CD4-positive, CD25-positive, alpha-beta regulatory T cell (primary cell): ENCODE results near the gene TYW1. TPM values are rescaled to one million over a fixed set of nuclear protein-coding genes. Genes with fewer than 3 reads are reported as not detected.
"Not testable (repeated sequence)": the region's sequence is repeated elsewhere in the genome, so short reads cannot be mapped to it uniquely, and the experiment has no call there.

Source experiments
- ATAC-seq, 2 donors: fragments of 150-1000 bp; cut with Tn5 transposase; one replicate each; pipeline ENCODE4 v1.10.0; 2021; ENCODE audit warnings: low read depth in 2 of 2, moderate number of reproducible peaks in 2 of 2, moderate library complexity in 1 of 2
- DNase-seq, 3 donors: peaks; one replicate each; pipeline versions ENCODE4 v3.0.0 to v3.0.0-alpha.2; 2012 to 2022; ENCODE audit warnings: mixed read lengths in 1 of 3
- H3K27ac ChIP-seq: one replicate; pipeline ENCODE4 v1.7.0; 2013; ENCODE audit warnings: mild to moderate bottlenecking, low read length; ENCODE audit not compliant: insufficient read depth, poor library complexity, severe bottlenecking
- H3K27me3 ChIP-seq: one replicate; pipeline ENCODE4 v1.7.0; 2013; ENCODE audit warnings: low read length; ENCODE audit not compliant: control insufficient read depth, insufficient read depth
- H3K36me3 ChIP-seq: one replicate; pipeline ENCODE4 v1.7.0; 2013; ENCODE audit warnings: mild to moderate bottlenecking, low read length, moderate library complexity; ENCODE audit not compliant: control insufficient read depth, insufficient read depth
- H3K4me1 ChIP-seq: 2 replicates; pipeline ENCODE4 v1.7.0; 2013; ENCODE audit warnings: mild to moderate bottlenecking, low read length; ENCODE audit not compliant: insufficient read depth, control insufficient read depth, poor library complexity, severe bottlenecking
- H3K4me3 ChIP-seq: one replicate; pipeline ENCODE4 v1.7.0; 2013; ENCODE audit warnings: low read depth, mild to moderate bottlenecking, low read length, moderate library complexity
- H3K9me3 ChIP-seq, 2 experiments: 1 replicate in 1 of 2; 2 replicates in 1 of 2; pipeline ENCODE4 v1.7.0; 2013; ENCODE audit warnings: low read length in 2 of 2, mild to moderate bottlenecking in 1 of 2, moderate library complexity in 1 of 2; ENCODE audit not compliant: control insufficient read depth in 2 of 2
- H3K27ac Mint-ChIP-seq, 3 donors: one replicate each; pipeline ENCODE4 v1.8.0; 2020 to 2022; ENCODE audit warnings: mild to moderate bottlenecking in 3 of 3, mixed read lengths in 3 of 3, moderate library complexity in 2 of 3
- H3K27me3 Mint-ChIP-seq: one replicate; pipeline ENCODE4 v1.8.0; 2022; ENCODE audit warnings: mild to moderate bottlenecking, mixed read lengths
- H3K36me3 Mint-ChIP-seq: one replicate; pipeline ENCODE4 v1.8.0; 2020; ENCODE audit warnings: mixed read lengths
- H3K4me1 Mint-ChIP-seq, 4 donors: one replicate each; pipeline ENCODE4 v1.8.0; 2020 to 2022; ENCODE audit warnings: mixed read lengths in 4 of 4, mild to moderate bottlenecking in 1 of 4
- H3K4me3 Mint-ChIP-seq, 4 donors: one replicate each; pipeline ENCODE4 v1.8.0; 2020 to 2022; ENCODE audit warnings: mild to moderate bottlenecking in 4 of 4, mixed read lengths in 4 of 4, moderate library complexity in 3 of 4
- H3K9me3 Mint-ChIP-seq, 7 donors: one replicate each; pipeline ENCODE4 v1.8.0; 2020 to 2022; ENCODE audit warnings: mixed read lengths in 7 of 7, mild to moderate bottlenecking in 3 of 7, moderate library complexity in 2 of 7
- polyA plus RNA-seq, 4 donors: library from polyadenylated mRNA; unstranded; fragments of 300-500 nt; fragmentation: Illumina TruSeq; gene quantifications; one replicate each; pipeline ENCODE4 v1.2.3, GENCODE V29; 2021
- total RNA-seq: library from RNA; stranded (reverse); gene quantifications from one replicate; pipeline ENCODE4 v1.2.3, GENCODE V29; 2022

The TYW1 gene
- total and polyA plus RNA-seq, 5 donors from 2014 or later: 17.8 to 26.0 (median 19.8) TPM

DNA sequence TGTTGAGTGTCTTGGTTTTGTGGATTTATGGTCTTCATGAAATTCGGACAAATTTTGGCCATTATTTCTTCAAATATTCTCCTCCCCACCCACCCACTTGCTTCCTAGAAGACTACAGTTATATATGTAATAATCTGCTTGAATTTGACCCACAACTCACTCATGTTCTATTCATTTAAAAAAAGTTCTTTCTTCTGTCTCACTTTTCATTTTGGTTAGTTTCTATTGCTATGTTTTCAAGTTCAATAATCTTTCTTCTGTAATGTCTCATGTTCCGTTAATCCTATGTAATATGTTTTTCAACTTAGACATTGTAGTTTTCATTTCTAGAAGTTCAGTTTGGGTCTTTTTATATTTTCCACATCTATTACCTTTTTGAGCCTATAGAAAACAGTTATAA is 55.5 kb downstream of the TYW1 start:
- not testable (repeated sequence) for H3K9me3 ChIP-seq, H3K4me3 ChIP-seq, H3K27me3 ChIP-seq, H3K27ac Mint-ChIP-seq, H3K27me3 Mint-ChIP-seq, H3K9me3 Mint-ChIP-seq, DNase-seq, H3K27ac ChIP-seq, H3K4me1 ChIP-seq, ATAC-seq
- Mint-ChIP-seq H3K36me3 (peaks cover 52% of the 10 kb centered on the region), H3K4me3 (peak overlapping the region in 1 of 4 donors; percentile 42), H3K4me1 (peaks cover 16 to 26% (median 20%) of the 10 kb centered on the region in 4 donors)
- peaks cover 22% of the 10 kb centered on the region for H3K36me3 ChIP-seq

DNA sequence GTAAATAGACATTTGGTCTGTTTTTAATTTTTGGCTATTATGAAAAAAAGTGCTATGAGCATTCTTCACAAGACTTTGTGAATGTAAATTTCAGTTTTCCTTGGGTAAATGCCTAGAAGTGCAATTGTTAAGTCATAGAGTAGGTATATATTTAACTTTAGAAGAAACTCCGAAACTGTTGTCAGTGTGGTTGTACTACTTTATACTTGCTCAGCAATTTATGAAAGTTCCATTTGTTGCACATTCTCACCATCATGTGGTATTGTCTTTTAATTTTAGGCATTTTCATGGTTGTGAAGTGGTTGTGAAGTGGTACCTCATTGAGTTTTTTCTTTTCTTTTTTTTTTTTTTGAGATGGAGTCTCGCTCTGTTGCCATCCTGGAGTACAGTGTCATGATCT is 60.0 kb downstream of the TYW1 start:
- Mint-ChIP-seq H3K4me1 (peaks cover 7 to 10% (median 8%) of the 10 kb centered on the region in 4 donors), H3K27me3 (no peaks in the 10 kb centered on the region), H3K9me3 (peaks cover 0 to 7% (median 6%) of the 10 kb centered on the region in 7 donors), H3K4me3 (no peak overlapping the region), H3K27ac (no peak overlapping the region), H3K36me3 (peaks cover 57% of the 10 kb centered on the region)
- no peak overlapping the region for H3K27ac ChIP-seq
- H3K27me3 ChIP-seq: no peaks in the 10 kb centered on the region
- H3K36me3 ChIP-seq: peaks cover 19% of the 10 kb centered on the region
- ATAC-seq: no peak
- peaks cover 0 to 2% of the 10 kb centered on the region in 2 experiments for H3K9me3 ChIP-seq
- DNase-seq: no peak
- no peak overlapping the region for H3K4me3 ChIP-seq
- H3K4me1 ChIP-seq: no peaks in the 10 kb centered on the region

GRCh38 chr7:67061321-67061720 is 64.7 kb downstream of the TYW1 start:
- not testable (repeated sequence) for H3K4me3 Mint-ChIP-seq, H3K4me1 Mint-ChIP-seq, H3K27me3 ChIP-seq, H3K9me3 Mint-ChIP-seq, H3K27me3 Mint-ChIP-seq, H3K4me3 ChIP-seq, H3K9me3 ChIP-seq, H3K27ac Mint-ChIP-seq, ATAC-seq, H3K4me1 ChIP-seq, H3K27ac ChIP-seq, DNase-seq, H3K36me3 ChIP-seq
- H3K36me3 Mint-ChIP-seq: peaks cover 45% of the 10 kb centered on the region

DNA sequence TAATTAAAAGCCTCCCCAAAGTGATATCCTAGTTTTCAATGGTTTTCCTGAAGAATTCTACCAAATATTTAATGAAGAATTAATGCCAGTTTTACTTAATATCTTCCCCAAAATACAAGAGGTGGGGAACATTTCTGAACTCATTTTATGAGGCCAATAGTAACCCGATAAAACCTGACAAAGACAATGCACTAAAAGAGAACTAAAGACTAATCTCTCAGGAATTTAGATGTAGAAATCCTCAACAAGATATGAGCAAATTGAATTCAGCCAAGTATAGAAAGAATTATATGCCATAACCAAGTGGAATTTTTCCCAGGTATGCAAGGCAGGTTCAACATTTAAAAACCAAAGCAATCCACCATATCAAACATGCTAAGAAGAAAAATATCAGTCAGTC is 66.2 kb downstream of the TYW1 start:
- H3K9me3 Mint-ChIP-seq, H3K27ac Mint-ChIP-seq, H3K4me1 ChIP-seq, H3K4me3 ChIP-seq, H3K27me3 ChIP-seq, H3K9me3 ChIP-seq, DNase-seq, ATAC-seq, H3K27ac ChIP-seq, H3K4me1 Mint-ChIP-seq, H3K4me3 Mint-ChIP-seq, H3K27me3 Mint-ChIP-seq: not testable (repeated sequence)
- peaks cover 11% of the 10 kb centered on the region for H3K36me3 ChIP-seq
- H3K36me3 Mint-ChIP-seq: peaks cover 48% of the 10 kb centered on the region

DNA sequence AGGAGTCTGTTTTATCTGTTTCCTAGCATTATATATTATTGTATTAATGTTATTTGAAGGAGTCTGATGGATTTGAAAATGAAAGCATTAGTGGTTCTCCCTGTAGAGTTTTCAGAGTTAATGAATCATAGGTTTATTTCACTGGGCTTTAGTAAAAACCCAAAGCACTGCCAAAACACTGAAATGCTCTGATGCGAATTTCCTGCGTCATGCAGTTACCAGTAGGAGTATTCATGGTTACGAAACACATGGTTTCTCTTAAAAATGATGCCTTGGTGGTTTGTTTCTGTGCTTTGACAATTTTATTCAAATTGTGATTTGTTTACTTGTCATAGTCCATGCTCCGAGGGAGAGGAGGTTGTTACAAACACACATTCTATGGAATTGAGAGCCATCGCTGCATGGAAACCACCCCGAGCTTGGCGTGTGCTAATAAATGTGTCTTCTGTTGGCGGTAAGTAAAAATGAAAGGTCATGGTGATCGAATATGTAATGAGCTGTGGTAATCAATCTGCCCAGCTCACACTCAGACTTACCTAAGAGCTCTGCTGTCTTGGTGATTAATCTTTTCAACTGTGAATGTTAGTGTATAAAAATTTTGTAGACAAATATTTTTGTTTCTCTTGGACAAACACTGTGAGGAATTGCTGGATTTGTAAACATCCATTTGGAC is 70.5 kb downstream of the TYW1 start:
- not testable (repeated sequence) for H3K27me3 ChIP-seq, H3K4me3 ChIP-seq, H3K4me1 ChIP-seq, H3K27ac ChIP-seq, ATAC-seq, H3K9me3 ChIP-seq, H3K9me3 Mint-ChIP-seq, H3K27me3 Mint-ChIP-seq
- peak in 1 of 3 donors; percentile 3 for DNase-seq
- peaks cover 4 to 20% (median 8%) of the 10 kb centered on the region in 4 donors for H3K4me1 Mint-ChIP-seq
- H3K4me3 Mint-ChIP-seq: peak overlapping the region; percentile 14 to 66 (median 54)
- H3K27ac Mint-ChIP-seq: peak overlapping the region; percentile 23 to 72 (median 52)
- H3K36me3 ChIP-seq: peaks cover 32% of the 10 kb centered on the region
- peaks cover 59% of the 10 kb centered on the region for H3K36me3 Mint-ChIP-seq

GRCh38 chr7:67076120-67076519 is 79.5 kb downstream of the TYW1 start:
- not testable (repeated sequence) for H3K4me3 ChIP-seq, H3K27ac ChIP-seq, H3K4me3 Mint-ChIP-seq, H3K27me3 Mint-ChIP-seq, H3K27me3 ChIP-seq, DNase-seq, ATAC-seq, H3K4me1 ChIP-seq
- H3K27ac Mint-ChIP-seq: peak overlapping the region in 1 of 3 donors; percentile 29
- Histone ChIP-seq H3K36me3 (peaks cover 22% of the 10 kb centered on the region), H3K9me3 (peaks cover 14 to 16% of the 10 kb centered on the region in 2 experiments)
- H3K36me3 Mint-ChIP-seq: peaks cover 60% of the 10 kb centered on the region
- peaks cover 2 to 11% (median 5%) of the 10 kb centered on the region in 4 donors for H3K4me1 Mint-ChIP-seq
- peaks cover 4 to 47% (median 17%) of the 10 kb centered on the region in 7 donors for H3K9me3 Mint-ChIP-seq

- H3K4me3 Mint-ChIP-seq, H3K36me3 ChIP-seq, H3K27me3 ChIP-seq, DNase-seq, H3K4me3 ChIP-seq, H3K9me3 ChIP-seq, H3K27me3 Mint-ChIP-seq, H3K4me1 ChIP-seq, H3K27ac ChIP-seq, ATAC-seq, H3K27ac Mint-ChIP-seq: not testable (repeated sequence)
- H3K9me3 Mint-ChIP-seq: peaks cover 5 to 26% (median 11%) of the 10 kb centered on the region in 7 donors
- peaks cover 9 to 25% (median 13%) of the 10 kb centered on the region in 4 donors for H3K4me1 Mint-ChIP-seq
- H3K36me3 Mint-ChIP-seq: peaks cover 68% of the 10 kb centered on the region
These were observed 86.2 kb downstream of the TYW1 start for GRCh38 chr7:67082880-67083279.

GRCh38 chr7:67089261-67089660 is 92.6 kb downstream of the TYW1 start:
- H3K27me3 ChIP-seq, ATAC-seq, H3K4me1 ChIP-seq, DNase-seq, H3K9me3 Mint-ChIP-seq, H3K36me3 ChIP-seq, H3K4me3 ChIP-seq, H3K27me3 Mint-ChIP-seq, H3K9me3 ChIP-seq, H3K27ac Mint-ChIP-seq, H3K4me3 Mint-ChIP-seq, H3K27ac ChIP-seq: not testable (repeated sequence)
- H3K36me3 Mint-ChIP-seq: peaks cover 40% of the 10 kb centered on the region
- peaks cover 0 to 19% (median 3%) of the 10 kb centered on the region in 4 donors for H3K4me1 Mint-ChIP-seq
